Measurements from ENCODE around the gene TRAF2.

The TRAF2 gene

DNA sequence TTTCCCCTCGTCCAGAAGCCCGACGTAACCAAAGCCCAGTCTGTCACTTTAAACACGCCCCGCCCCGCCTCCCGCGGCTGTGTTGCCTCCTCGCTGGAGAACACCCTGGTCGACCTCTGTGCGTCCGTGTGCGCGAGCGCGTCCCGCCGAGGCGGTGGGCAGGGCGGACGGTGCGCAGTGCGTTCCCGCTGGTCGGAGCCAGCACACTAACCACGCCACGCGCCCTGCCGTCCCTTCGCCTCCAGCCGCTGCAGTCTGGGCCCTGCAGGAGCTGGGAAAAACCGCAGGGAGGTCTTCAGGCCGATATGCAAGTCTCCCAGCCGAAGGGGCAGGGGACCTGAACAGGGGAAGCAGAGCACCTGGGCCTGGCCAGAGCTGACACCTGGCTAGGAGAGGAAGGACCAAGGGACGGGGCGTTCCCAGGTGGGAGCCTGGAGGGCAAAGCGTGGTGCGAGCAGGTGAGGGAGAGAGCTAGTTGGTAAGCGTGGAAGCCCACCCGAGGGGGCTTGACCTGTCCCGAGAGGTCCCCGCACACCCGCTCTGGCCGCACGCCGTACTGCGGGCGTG is 38.4 kb upstream of the TRAF2 start:
- DNase-seq = peak; percentile 77

DNA sequence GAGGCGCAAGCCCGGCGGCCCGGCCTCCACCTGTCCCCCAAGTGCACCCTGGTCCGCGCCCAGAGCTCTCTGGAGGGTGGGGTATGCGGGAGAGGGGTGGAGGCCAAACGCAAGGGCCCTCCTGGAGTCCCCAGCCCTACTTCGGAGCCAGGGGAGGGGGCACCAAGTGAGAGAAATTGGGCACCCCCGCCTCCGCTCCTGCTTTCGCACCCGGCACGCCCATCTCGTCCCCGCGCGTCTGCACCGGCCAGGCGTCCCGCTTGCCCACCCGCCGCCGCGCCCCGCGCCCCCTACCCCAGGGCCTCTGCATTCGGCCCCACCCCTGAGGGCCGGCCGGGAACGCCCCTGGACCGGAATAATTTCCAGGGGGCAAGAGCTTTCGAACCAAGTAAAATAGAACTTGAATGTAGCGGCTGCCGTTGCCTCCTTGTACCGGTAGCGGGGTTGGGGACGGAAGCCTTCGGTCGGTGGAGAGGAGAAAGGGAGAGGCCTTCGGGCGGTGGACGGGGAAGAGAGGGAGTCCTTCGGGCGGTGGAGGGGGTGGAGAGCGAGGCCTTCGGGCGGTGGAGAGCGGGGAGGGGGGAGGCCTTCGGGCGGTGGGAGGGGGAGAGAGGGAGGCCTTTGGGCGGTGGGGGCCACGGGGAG is 37.8 kb upstream of the TRAF2 start:
- no peak for DNase-seq

DNA sequence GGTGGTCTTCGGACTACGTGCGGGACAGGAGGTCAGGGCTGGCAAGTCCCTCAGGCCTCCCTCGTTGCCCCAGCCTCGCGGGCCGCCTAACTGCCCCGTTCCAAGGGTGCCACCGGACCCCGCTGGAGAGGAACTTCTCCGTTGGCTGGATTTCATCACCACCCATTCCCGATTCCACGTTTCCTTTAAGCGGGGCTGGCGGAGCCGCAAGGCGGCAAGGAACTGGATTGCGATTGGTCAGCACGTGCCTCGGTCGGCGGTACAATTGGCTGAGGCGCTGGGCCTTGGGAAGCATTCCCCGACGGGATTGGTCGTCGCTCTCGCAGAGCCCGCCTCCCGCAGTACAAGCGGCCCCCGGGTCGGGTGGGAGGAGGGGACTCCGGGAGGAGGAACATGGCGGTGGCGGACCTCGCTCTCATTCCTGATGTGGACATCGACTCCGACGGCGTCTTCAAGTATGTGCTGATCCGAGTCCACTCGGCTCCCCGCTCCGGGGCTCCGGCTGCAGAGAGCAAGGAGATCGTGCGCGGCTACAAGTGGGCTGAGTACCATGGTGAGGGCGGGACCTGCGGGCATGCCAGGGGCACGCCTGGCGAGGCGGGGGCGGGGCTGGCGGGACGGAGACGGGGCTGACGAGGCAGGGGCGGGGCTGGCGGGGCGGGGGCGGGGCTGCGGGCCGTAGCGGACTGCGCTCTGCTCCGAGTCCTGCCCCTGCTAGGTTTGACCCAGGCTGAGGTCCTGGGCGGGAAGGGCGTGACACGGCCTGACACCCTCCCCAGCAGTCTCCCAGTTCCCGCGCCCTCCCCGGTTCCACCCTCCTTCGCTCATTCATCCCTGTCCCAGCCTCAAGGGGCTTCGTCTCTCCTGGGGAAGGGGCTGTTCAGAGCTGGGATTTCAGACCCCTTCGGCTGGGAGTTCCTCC is 37.0 kb upstream of the TRAF2 start, which contains the start of gene PHPT1:
Gene PHPT1, plus strand, starts transcription at position 372 of the 922 bp plus-strand sequence. Its CDS starts 22 bp downstream, at position 394.
- DNase-seq = peak; percentile 97

DNA sequence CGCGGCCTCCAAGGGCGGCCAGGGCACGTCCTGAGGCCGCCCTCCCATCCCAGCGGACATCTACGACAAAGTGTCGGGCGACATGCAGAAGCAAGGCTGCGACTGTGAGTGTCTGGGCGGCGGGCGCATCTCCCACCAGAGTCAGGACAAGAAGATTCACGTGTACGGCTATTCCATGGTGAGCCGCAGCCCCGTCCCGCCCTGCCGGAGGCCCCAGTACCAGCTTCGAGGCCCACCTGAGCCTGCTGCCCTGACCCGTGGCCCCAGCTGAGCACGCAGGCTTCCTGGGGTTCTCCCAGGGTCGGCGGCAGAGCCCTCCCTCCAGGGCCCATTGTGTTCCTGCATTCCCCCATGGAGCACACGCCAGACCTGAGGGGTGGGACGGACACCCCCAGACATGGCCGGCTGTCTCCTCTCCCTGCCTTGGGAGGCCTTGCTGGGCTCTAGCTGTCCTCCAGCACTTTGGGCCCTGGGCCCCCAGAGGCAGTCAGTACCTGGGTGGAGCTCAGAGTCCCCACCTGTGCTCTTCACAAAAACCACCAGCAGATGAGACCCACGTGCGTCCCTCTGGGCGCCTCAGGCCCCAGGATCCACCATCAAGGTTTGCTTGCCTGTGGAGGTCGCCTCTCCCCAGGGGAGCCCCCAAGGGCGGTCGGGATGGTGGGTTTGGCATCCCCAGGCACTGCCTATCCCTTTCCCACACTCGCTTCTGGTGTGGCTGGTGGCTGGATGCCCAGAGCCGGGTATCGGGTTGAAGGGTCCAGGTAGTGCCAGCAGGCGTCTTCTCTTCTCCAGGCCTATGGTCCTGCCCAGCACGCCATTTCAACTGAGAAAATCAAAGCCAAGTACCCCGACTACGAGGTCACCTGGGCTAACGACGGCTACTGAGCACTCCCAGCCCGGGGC is 36.1 kb upstream of the TRAF2 start:
- no peak for DNase-seq

- no peak for DNase-seq
These were observed 35.2 kb upstream of the TRAF2 start for GRCh38 chr9:136850866-136851775.

DNA sequence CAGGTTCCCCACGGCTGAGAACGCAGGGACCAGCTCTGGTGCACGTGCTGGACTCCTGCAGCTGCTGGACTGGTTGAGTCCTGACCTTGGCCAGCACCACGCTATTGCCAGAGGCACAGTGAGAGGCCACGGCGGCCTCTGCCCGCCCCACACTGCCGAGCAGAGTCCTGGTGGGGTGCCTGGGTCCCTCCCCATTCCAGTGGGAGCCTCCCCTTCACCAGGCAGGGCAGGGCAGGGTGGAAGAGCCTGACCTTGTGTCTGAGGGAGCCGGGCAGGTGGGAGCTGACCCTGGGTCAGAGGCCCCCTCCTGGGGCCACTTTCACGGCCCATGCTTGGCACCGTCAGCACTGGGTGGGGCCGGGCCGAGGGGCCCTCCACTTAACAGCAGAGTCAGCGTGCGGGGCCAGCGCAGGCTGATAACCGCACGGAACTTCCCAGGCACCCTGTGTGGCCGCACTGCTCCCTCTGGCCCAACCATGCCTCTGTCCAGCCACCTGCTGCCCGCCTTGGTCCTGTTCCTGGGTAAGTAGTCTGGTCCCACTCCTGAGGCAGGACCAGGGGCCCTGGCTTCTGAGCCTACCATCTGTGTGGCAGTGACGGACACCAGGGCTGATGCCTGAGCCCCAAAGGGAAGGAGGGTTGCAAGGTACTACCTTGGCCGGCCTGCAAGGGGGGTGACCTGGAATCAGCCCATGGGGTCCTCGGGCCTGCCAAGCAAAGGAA is 34.2 kb upstream of the TRAF2 start, which contains the start of gene MAMDC4:
Gene MAMDC4, plus strand, starts transcription at position 406 of the 723 bp plus-strand sequence. Its CDS starts 71 bp downstream, at position 477.
- no peak for DNase-seq

GRCh38 chr9:136852664-136853595 is 33.4 kb upstream of the TRAF2 start:
- DNase-seq = no peak

GRCh38 chr9:136853596-136854112 is 32.7 kb upstream of the TRAF2 start:
- no peak for DNase-seq

GRCh38 chr9:136854113-136854841 is 32.0 kb upstream of the TRAF2 start:
- no peak for DNase-seq

- DNase-seq = no peak
These were observed 31.4 kb upstream of the TRAF2 start for GRCh38 chr9:136854842-136855460.

- DNase-seq = no peak
These were observed 30.7 kb upstream of the TRAF2 start for GRCh38 chr9:136855461-136856078.

DNA sequence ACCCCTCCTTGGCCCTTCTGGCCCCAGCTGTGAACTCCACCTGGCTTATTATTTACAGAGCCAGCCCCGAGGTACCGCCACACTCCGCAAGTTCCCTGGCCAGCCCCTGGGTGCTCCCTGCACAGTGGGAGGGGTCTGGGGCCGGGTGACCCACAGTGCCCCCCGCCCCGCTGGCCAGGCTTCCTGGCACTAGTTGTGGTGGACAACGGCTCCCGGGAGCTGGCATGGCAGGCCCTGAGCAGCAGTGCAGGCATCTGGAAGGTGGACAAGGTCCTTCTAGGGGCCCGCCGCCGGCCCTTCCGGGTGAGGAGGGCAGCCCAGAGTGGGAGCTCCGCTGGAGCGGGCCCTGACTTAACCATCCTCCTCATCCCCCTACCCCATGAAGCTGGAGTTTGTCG is 30.2 kb upstream of the TRAF2 start:
- DNase-seq = no peak

DNA sequence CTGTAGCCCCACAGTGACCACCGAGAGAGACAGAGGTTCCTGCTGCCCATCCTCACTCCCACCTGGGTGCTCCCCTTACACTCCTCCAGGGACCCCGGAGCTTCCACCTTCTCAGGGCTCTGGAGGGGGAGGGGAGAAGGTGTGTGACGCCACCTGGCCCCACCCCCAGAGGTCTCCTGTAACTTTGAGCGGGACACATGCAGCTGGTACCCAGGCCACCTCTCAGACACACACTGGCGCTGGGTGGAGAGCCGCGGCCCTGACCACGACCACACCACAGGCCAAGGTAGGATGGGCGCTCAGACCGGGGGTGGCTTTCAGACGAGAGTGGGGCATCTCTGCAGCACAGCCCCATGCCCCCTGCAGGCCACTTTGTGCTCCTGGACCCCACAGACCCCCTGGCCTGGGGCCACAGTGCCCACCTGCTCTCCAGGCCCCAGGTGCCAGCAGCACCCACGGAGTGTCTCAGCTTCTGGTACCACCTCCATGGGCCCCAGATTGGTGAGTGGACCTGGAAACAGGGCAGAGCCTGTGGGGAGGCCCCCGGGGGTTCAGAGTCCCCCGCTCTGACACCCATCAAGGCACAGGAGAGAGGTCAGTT is 29.7 kb upstream of the TRAF2 start:
- no peak for DNase-seq

DNA sequence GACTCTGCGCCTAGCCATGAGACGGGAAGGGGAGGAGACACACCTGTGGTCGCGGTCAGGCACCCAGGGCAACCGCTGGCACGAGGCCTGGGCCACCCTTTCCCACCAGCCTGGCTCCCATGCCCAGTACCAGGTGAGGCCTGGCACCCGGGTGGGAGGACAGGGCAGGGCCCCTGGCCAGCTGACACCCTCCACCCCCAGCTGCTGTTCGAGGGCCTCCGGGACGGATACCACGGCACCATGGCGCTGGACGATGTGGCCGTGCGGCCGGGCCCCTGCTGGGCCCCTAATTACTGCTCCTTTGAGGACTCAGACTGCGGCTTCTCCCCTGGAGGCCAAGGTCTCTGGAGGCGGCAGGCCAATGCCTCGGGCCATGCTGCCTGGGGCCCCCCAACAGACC is 29.1 kb upstream of the TRAF2 start:
- DNase-seq = peak; percentile 29

- DNase-seq = peak; percentile 32
These were observed 28.5 kb upstream of the TRAF2 start for GRCh38 chr9:136857581-136858412.

DNA sequence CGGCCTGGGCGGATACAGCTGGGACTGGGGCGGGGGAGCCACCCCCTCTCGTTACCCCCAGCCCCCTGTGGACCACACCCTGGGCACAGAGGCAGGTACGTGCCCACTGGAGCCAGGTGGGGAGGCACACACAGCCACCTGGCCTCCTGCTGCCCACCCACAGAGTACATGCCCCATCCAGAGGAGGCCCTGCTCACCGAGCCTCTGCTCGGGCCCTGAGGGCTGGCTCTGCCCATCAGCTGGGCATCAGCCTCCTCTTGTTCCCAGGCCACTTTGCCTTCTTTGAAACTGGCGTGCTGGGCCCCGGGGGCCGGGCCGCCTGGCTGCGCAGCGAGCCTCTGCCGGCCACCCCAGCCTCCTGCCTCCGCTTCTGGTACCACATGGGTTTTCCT is 27.9 kb upstream of the TRAF2 start:
- DNase-seq = peak; percentile 27
